ENCODE measurements around the gene RIC8B.

RIC8B gene

GRCh38 chr12:106744600-106744999, 29.9 kb upstream of the RIC8B start:
- in situ Hi-C loops (cut with MboI; ENCODE audit: low sequenced_read_pairs, unreplicated experiment), result no loop called here
- TF ChIP-seq CTCF (IDR thresholded peaks at IDR 0.05; ENCODE audit: borderline replicate concordance, control extremely low read depth, extremely low read depth, insufficient read depth, missing control alignments), result no peak
- no peak for DNase-seq (ENCODE audit: low spot score)

- no peak for TF ChIP-seq CTCF (IDR thresholded peaks at IDR 0.05; ENCODE audit: borderline replicate concordance, control extremely low read depth, extremely low read depth, insufficient read depth, missing control alignments)
- in situ Hi-C loops (cut with MboI; ENCODE audit: low sequenced_read_pairs, unreplicated experiment), result no loop called here
- no peak for DNase-seq (ENCODE audit: low spot score)
These were observed 29.2 kb upstream of the RIC8B start for GRCh38 chr12:106745181-106745745.

- no peak for TF ChIP-seq CTCF (IDR thresholded peaks at IDR 0.05; ENCODE audit: borderline replicate concordance, control extremely low read depth, extremely low read depth, insufficient read depth, missing control alignments)
- peak; percentile 25 for DNase-seq (ENCODE audit: low spot score)
- in situ Hi-C loops (cut with MboI; ENCODE audit: low sequenced_read_pairs, unreplicated experiment), result no loop called here
These were observed 26.5 kb upstream of the RIC8B start for GRCh38 chr12:106747973-106748436.

- in situ Hi-C loops (cut with MboI; ENCODE audit: low sequenced_read_pairs, unreplicated experiment), result no loop called here
- TF ChIP-seq CTCF (IDR thresholded peaks at IDR 0.05; ENCODE audit: borderline replicate concordance, control extremely low read depth, extremely low read depth, insufficient read depth, missing control alignments), result no peak
- DNase-seq (ENCODE audit: low spot score), result no peak
These were observed 24.0 kb upstream of the RIC8B start for GRCh38 chr12:106750524-106750923.

GRCh38 chr12:106753526-106753925, 21.0 kb upstream of the RIC8B start:
- TF ChIP-seq CTCF (IDR thresholded peaks at IDR 0.05; ENCODE audit: borderline replicate concordance, control extremely low read depth, extremely low read depth, insufficient read depth, missing control alignments), result no peak
- in situ Hi-C loops (cut with MboI; ENCODE audit: low sequenced_read_pairs, unreplicated experiment), result no loop called here
- peak; percentile 62 for DNase-seq (ENCODE audit: low spot score)

- in situ Hi-C loops (cut with MboI; ENCODE audit: low sequenced_read_pairs, unreplicated experiment), result no loop called here
- TF ChIP-seq CTCF (IDR thresholded peaks at IDR 0.05; ENCODE audit: borderline replicate concordance, control extremely low read depth, extremely low read depth, insufficient read depth, missing control alignments), result no peak
- no peak for DNase-seq (ENCODE audit: low spot score)
These were observed 20.2 kb upstream of the RIC8B start for GRCh38 chr12:106754331-106754730.
